ENCODE measurements around the gene CAPN1. TPM values are rescaled to one million over a fixed set of nuclear protein-coding genes. Genes with fewer than 3 reads are reported as not detected.

The CAPN1 gene
- total and polyA plus RNA-seq, 2 of the 13 experiments (the other 11 are each of a cell fraction or from before 2014, with no cell fraction given), result 57.3 to 82.6 TPM

GRCh38 chr11:65225279-65226102, 43.8 kb downstream of the CAPN1 start (continued):
- TF ChIP-seq NFAT5 (CRISPR knock-in tag; IDR thresholded peaks at IDR 0.05) (no peak; the same call in 1 of the 2 replicates), ELF4 (CRISPR knock-in tag; IDR thresholded peaks at IDR 0.05; ENCODE audit: borderline replicate concordance) (0 out of 2 replicates have a peak, but pooled peaks have one; percentile 25), ZNF503 (CRISPR knock-in tag; IDR thresholded peaks at IDR 0.05) (no peak; the same call in 1 of the 2 replicates), HDAC2 (CRISPR knock-in tag; IDR thresholded peaks at IDR 0.05) (no peak; the same call in 1 of the 2 replicates), THAP9 (CRISPR knock-in tag; IDR thresholded peaks at IDR 0.05; ENCODE audit: borderline replicate concordance) (peak; percentile 68; the same call in 1 of the 2 replicates), REL (CRISPR knock-in tag; conservative IDR thresholded peaks at IDR 0.05) (no peak), REPIN1 (CRISPR knock-in tag; IDR thresholded peaks at IDR 0.05; ENCODE audit: borderline replicate concordance, low read depth) (0 out of 2 replicates have a peak, but pooled peaks have one; percentile 16), AFF4 (CRISPR knock-in tag; IDR thresholded peaks at IDR 0.05) (no peak), AKAP8 (CRISPR knock-in tag; IDR thresholded peaks at IDR 0.05) (no peak)
